GM12878 (cell line): ENCODE measurements around the gene C10orf90. TPM values are rescaled to one million over a fixed set of nuclear protein-coding genes. Genes with fewer than 3 reads are reported as not detected.

Experiments used
- ATAC-seq: fragments of 200-7000 bp; cut with Tn5 transposase; 3 replicates; pipeline ENCODE4 v1.9.1; 2020; ENCODE audit warnings: mild to moderate bottlenecking, moderate library complexity
- BruUV-seq: library from RNA; stranded (reverse); fragments of 400-500 nt; replicated peaks from 2 replicates; lab custom pipeline; 2021; lab: Mats Ljungman, UMichigan
- CTCF ChIA-PET: fragments of 300-600 bp; sonication (Branson Sonifier 250); formaldehyde crosslinking; extraction: SDS; loops from one replicate; lab custom pipeline; 2021; ENCODE audit warnings: inconsistent platforms; lab: Yijun Ruan, JAX
- POLR2A ChIA-PET: fragments of 350-600 bp; formaldehyde crosslinking; extraction: SDS; loops from one replicate; lab custom pipeline; 2021; ENCODE audit warnings: inconsistent platforms; lab: Charles Lee
- RAD21 ChIA-PET: fragments of 300-600 bp; sonication (Branson Sonifier 250); formaldehyde crosslinking; loops from one replicate; lab custom pipeline; 2023; ENCODE audit warnings: antibody characterized with exemption; ENCODE audit not compliant: unreplicated experiment; lab: Charles Lee
- SMC1A ChIA-PET: fragments of 300-600 bp; sonication (Branson Sonifier 250); formaldehyde crosslinking; loops from one replicate; lab custom pipeline; 2023; ENCODE audit not compliant: unreplicated experiment, uncharacterized antibody; lab: Charles Lee
- DNase-seq: peaks from one replicate; pipeline ENCODE4 v3.0.0-alpha.2; 2011; ENCODE audit warnings: low read depth, low spot score
- FAIRE-seq: peaks from 3 replicates; lab custom pipeline; 2011; peaks lifted over from hg19 to GRCh38; lab: Jason Lieb, UNC
- H2AFZ ChIP-seq: 2 replicates; pipeline ENCODE4 v1.6.0; 2011; ENCODE audit warnings: low read depth, low read length, control low read depth; ENCODE audit not compliant: control insufficient read depth
- H3K27ac ChIP-seq: 2 replicates; pipeline ENCODE4 v1.5.1; 2011; ENCODE audit warnings: control low read depth; ENCODE audit not compliant: control insufficient read depth, insufficient read depth
- H3K27me3 ChIP-seq, 2 experiments: replicated peaks in 1 of 2; 2 replicates each; pipeline versions ENCODE4 v1.6.0 to v1.6.1; 2011; ENCODE audit warnings: low read length in 1 of 2; ENCODE audit not compliant: control insufficient read depth in 2 of 2, insufficient read depth in 2 of 2
- H3K36me3 ChIP-seq, 2 experiments: 2 replicates each; pipeline ENCODE4 v1.5.1; 2011; ENCODE audit warnings: low read length in 1 of 2; ENCODE audit not compliant: control insufficient read depth in 2 of 2, insufficient read depth in 2 of 2
- H3K4me1 ChIP-seq: 2 replicates; pipeline ENCODE4 v1.6.1; 2011; ENCODE audit warnings: mild to moderate bottlenecking, low read length, moderate library complexity, mixed read lengths; ENCODE audit not compliant: control insufficient read depth, insufficient read depth
- H3K4me2 ChIP-seq: 2 replicates; pipeline ENCODE4 v1.6.0; 2011; ENCODE audit warnings: control low read depth; ENCODE audit not compliant: control insufficient read depth, insufficient read depth
- H3K4me3 ChIP-seq: fragments of 200-600 bp; sonication (generic); 2 replicates; pipeline ENCODE4 v1.5.1; 2016
- H3K79me2 ChIP-seq: 2 replicates; pipeline ENCODE4 v1.6.0; 2011; ENCODE audit warnings: low read length; ENCODE audit not compliant: control insufficient read depth, insufficient read depth
- H3K9ac ChIP-seq: 2 replicates; pipeline ENCODE4 v1.8.0; 2011; ENCODE audit warnings: low read length, control low read depth, mixed read lengths; ENCODE audit not compliant: control insufficient read depth, insufficient read depth
- H3K9me3 ChIP-seq: replicated peaks from 3 replicates; pipeline ENCODE4 v1.5.1; 2011; ENCODE audit warnings: mild to moderate bottlenecking, low read length; ENCODE audit not compliant: control insufficient read depth, insufficient read depth
- H4K20me1 ChIP-seq: 2 replicates; pipeline ENCODE4 v1.6.0; 2011; ENCODE audit not compliant: control insufficient read depth, insufficient read depth
- HDAC2 ChIP-seq: fragments of 200-600 bp; sonication (generic); IDR thresholded peaks from 2 replicates; pipeline ENCODE4 v1.6.1; 2017
- RB1 ChIP-seq: fragments of 450-650 bp; formaldehyde crosslinking; IDR thresholded peaks from 2 replicates; pipeline ENCODE4 v1.6.1; 2017; ENCODE audit warnings: mild to moderate bottlenecking, borderline replicate concordance
- SPI1 ChIP-seq: IDR thresholded peaks from 2 replicates; pipeline ENCODE4 v1.6.1; 2011; ENCODE audit warnings: low read depth, mild to moderate bottlenecking, low read length, moderate library complexity, borderline replicate concordance; ENCODE audit not compliant: insufficient read depth
- SUPT20H ChIP-seq: IDR thresholded peaks from 2 replicates; pipeline ENCODE4 v1.6.1; 2011; ENCODE audit warnings: low read depth, mild to moderate bottlenecking, low read length, moderate library complexity, borderline replicate concordance; ENCODE audit not compliant: control insufficient read depth
- WGBS: methylation state at CpG from one replicate; pipeline ENCODE4 v1.1.6; 2016; ENCODE audit warnings: low lambda C conversion rate; ENCODE audit not compliant: insufficient replicate concordance, insufficient coverage; ENCODE audit errors: missing lambda C conversion rate; 5-methylcytosine and 5-hydroxymethylcytosine counted together
- in situ Hi-C: fragments of 300-500 bp; cut with MboI; formaldehyde crosslinking; loops from 9 replicates; pipeline ENCODE4 v1.14.3; 2018; ENCODE audit warnings: mixed read lengths
- intact Hi-C: fragments of 100-400 bp; cut with micrococcal nuclease; formaldehyde crosslinking; loops from one replicate; pipeline ENCODE4 v1.14.2; 2022; ENCODE audit not compliant: unreplicated experiment
- polyA plus RNA-seq, 11 experiments: library from polyadenylated mRNA; depleted of rRNA in 4 of 11; unstranded in 6 of 11; stranded (reverse) in 5 of 11; fragments of >200 nt; fragmentation: Nextera tagmentation in 4 of 11; fragmentation: Illumina TruSeq in 1 of 11; extraction: Ambion mirVana in 4 of 11; extraction: Trizol in 1 of 11; gene quantifications; 1 replicate in 1 of 11; 2 replicates in 10 of 11; pipeline versions ENCODE4 v1.2.1 to v1.2.3, GENCODE V29; 2011 to 2016; ENCODE audit warnings: inconsistent platforms in 2 of 11, missing spikeins in 2 of 11, low read depth in 1 of 11
- total RNA-seq, 4 experiments: library from RNA; depleted of rRNA in 3 of 4; stranded (reverse); fragments of >200 nt in 3 of 4; fragmentation: Illumina TruSeq in 1 of 4; extraction: Trizol in 1 of 4; gene quantifications; 2 replicates each; pipeline versions ENCODE4 v1.2.1 to v1.2.3, GENCODE V29; 2013 to 2021
- TF ChIP-seq, protein P1 (sequence below): IDR thresholded peaks from 2 replicates; pipeline ENCODE4 v1.6.1; 2011; ENCODE audit warnings: mild to moderate bottlenecking, low read depth, low read length, moderate library complexity; ENCODE audit not compliant: insufficient replicate concordance
- TF ChIP-seq, protein P2 (sequence below): fragments of 450-650 bp; IDR thresholded peaks from 2 replicates; pipeline ENCODE4 v1.6.1; 2017; ENCODE audit warnings: antibody characterized with exemption, mild to moderate bottlenecking, moderate library complexity

C10orf90 gene
- total and polyA plus RNA-seq, 10 of the 15 experiments (the other 5 are each of a cell fraction or from before 2014, with no cell fraction given) = 0.04 TPM; not detected in 9

GRCh38 chr10:126632705-126633104, 37.8 kb downstream of the C10orf90 start (continued):
- TF ChIP-seq HDAC2 (no peak), RB1 (no peak), SUPT20H (no peak)
- TF ChIP-seq, protein P1, sequence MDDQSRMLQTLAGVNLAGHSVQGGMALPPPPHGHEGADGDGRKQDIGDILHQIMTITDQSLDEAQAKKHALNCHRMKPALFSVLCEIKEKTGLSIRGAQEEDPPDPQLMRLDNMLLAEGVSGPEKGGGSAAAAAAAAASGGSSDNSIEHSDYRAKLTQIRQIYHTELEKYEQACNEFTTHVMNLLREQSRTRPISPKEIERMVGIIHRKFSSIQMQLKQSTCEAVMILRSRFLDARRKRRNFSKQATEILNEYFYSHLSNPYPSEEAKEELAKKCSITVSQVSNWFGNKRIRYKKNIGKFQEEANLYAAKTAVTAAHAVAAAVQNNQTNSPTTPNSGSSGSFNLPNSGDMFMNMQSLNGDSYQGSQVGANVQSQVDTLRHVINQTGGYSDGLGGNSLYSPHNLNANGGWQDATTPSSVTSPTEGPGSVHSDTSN = no peak
- TF ChIP-seq, protein P2, sequence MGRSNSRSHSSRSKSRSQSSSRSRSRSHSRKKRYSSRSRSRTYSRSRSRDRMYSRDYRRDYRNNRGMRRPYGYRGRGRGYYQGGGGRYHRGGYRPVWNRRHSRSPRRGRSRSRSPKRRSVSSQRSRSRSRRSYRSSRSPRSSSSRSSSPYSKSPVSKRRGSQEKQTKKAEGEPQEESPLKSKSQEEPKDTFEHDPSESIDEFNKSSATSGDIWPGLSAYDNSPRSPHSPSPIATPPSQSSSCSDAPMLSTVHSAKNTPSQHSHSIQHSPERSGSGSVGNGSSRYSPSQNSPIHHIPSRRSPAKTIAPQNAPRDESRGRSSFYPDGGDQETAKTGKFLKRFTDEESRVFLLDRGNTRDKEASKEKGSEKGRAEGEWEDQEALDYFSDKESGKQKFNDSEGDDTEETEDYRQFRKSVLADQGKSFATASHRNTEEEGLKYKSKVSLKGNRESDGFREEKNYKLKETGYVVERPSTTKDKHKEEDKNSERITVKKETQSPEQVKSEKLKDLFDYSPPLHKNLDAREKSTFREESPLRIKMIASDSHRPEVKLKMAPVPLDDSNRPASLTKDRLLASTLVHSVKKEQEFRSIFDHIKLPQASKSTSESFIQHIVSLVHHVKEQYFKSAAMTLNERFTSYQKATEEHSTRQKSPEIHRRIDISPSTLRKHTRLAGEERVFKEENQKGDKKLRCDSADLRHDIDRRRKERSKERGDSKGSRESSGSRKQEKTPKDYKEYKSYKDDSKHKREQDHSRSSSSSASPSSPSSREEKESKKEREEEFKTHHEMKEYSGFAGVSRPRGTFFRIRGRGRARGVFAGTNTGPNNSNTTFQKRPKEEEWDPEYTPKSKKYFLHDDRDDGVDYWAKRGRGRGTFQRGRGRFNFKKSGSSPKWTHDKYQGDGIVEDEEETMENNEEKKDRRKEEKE = no peak

GRCh38 chr10:126629925-126630624, 40.4 kb downstream of the C10orf90 start:
- Histone ChIP-seq H3K4me2 (no peak overlapping the region), H3K4me1 (no peaks in the 10 kb centered on the region), H3K79me2 (no peaks in the 10 kb centered on the region), H3K9me3 (no peaks in the 10 kb centered on the region), H3K27ac (no peak overlapping the region), H2AFZ (no peak overlapping the region), H3K27me3 (no peaks in the 10 kb centered on the region), H3K4me3 (no peak overlapping the region), H3K9ac (no peak overlapping the region), H3K36me3 (no peaks in the 10 kb centered on the region), H4K20me1 (no peaks in the 10 kb centered on the region)
- ATAC-seq (no peak), DNase-seq (no peak), FAIRE-seq (no peak)
- CTCF ChIA-PET = interaction anchor here (1.5 kb wide), 1 partner anchor 12 kb away, joined by 4 read pairs; no protein-coding TSS in a partner anchor
- BruUV-seq = no TSS peak
- intact Hi-C loops = no loop called here
- TF ChIP-seq HDAC2 = no peak
- no peak for TF ChIP-seq SPI1
- SMC1A ChIA-PET = no interaction called here
- POLR2A ChIA-PET = no interaction called here
- 16% methylated on average over 7 of the region's 11 CpGs for WGBS
- RAD21 ChIA-PET = no interaction called here
- in situ Hi-C loops = no loop called here
